Measurements from ENCODE around the gene AGRN. TPM values are rescaled to one million over a fixed set of nuclear protein-coding genes. Genes with fewer than 3 reads are reported as not detected.
A peak's percentile ranks its signal among the peaks of the same experiment; 100 is the strongest.

Gene AGRN
- total RNA-seq, 1 experiment from 2014 or later, result 175 TPM

GRCh38 chr1:1088801-1089680 lies 69.1 kb downstream of the AGRN start:
- Histone ChIP-seq H4K20me1 (ENCODE audit: control insufficient read depth, insufficient read depth, insufficient read length) (no peaks in the 10 kb centered on the region), H2BK15ac (ENCODE audit: low read depth, low read length) (no peak overlapping the region), H3K4me2 (ENCODE audit: insufficient read depth, insufficient read length, low read length) (no peak overlapping the region), H3K27ac (ENCODE audit: insufficient read length, low read depth, low read length) (no peak overlapping the region), H2BK20ac (ENCODE audit: low read depth, low read length, poor library complexity, severe bottlenecking) (no peak overlapping the region), H3T11ph (ENCODE audit: low read length) (no peak overlapping the region), H2BK120ac (ENCODE audit: low read depth, low read length, poor library complexity, severe bottlenecking) (no peak overlapping the region), H3K23me2 (ENCODE audit: insufficient read length, low read depth, low read length, poor library complexity, severe bottlenecking) (no peaks in the 10 kb centered on the region), H2BK12ac (ENCODE audit: insufficient read length, low read depth, low read length) (no peak overlapping the region), H3K27me3 (ENCODE audit: insufficient read depth, low read length) (no peaks in the 10 kb centered on the region), H3K9ac (ENCODE audit: extremely low read depth, insufficient read length, low read length) (no peak overlapping the region), H3K4me1 (ENCODE audit: insufficient read depth, low read length) (no peaks in the 10 kb centered on the region), H3K18ac (ENCODE audit: insufficient read length, low read depth, low read length) (no peak overlapping the region), H3K9me3 (ENCODE audit: control insufficient read depth, low read depth, low read length) (no peaks in the 10 kb centered on the region), H3K56ac (ENCODE audit: insufficient read length, low read depth, low read length) (no peak overlapping the region), H4K91ac (ENCODE audit: insufficient read length, low read depth, low read length) (no peak overlapping the region), H3K79me1 (ENCODE audit: insufficient read depth, low read depth, low read length, poor library complexity, severe bottlenecking) (no peaks in the 10 kb centered on the region), H4K8ac (replicated peaks; ENCODE audit: insufficient read length, low read depth, low read length) (no peak overlapping the region), H3K79me2 (ENCODE audit: insufficient read depth, low read length) (no peaks in the 10 kb centered on the region), H2BK5ac (ENCODE audit: insufficient read length, low read length) (no peak overlapping the region), H3K23ac (ENCODE audit: insufficient read length, low read depth, low read length) (no peak overlapping the region), H2AFZ (ENCODE audit: low read length) (no peak overlapping the region), H3K4ac (ENCODE audit: low read depth, low read length) (no peak overlapping the region), H4K5ac (ENCODE audit: insufficient read length, low read depth, low read length) (no peak overlapping the region), H3K14ac (ENCODE audit: insufficient read depth, low read length) (no peak overlapping the region; the same call in 1 of the 2 replicates), H2AK5ac (ENCODE audit: insufficient read length, low read length) (no peak overlapping the region)
- no peaks in the 10 kb centered on the region for H3K4me1 Mint-ChIP-seq
- H3K27ac Mint-ChIP-seq, result peak overlapping the region in 1 of 3 experiments; percentile 14; a peak in 2 of 7 replicates
- H3K4me3 Mint-ChIP-seq, result no peak overlapping the region
- H3K27me3 Mint-ChIP-seq (ENCODE audit: low read depth), result peaks cover 4% of the 10 kb centered on the region
- TF ChIP-seq CTCF (conservative IDR thresholded peaks at IDR 0.05), result no peak
- peaks cover 2 to 6% of the 10 kb centered on the region in 2 experiments; a peak in 2 of 5 replicates for H3K9me3 Mint-ChIP-seq
- no peak for DNase-seq
- no CpG with 5 or more reads among the region's 46 CpGs for WGBS (ENCODE audit: extremely low coverage, insufficient read length, low lambda C conversion rate)
- peaks cover 0 to 11% (median 0%) of the 10 kb centered on the region in 3 experiments; a peak in 3 of 7 replicates for H3K36me3 Mint-ChIP-seq (ENCODE audit: insufficient read depth in 1 of 3, low read depth in 3 of 3)

All from H9 (cell line).